GM10248 (cell line): ENCODE results near the gene YWHAB.

Experiments used
- CTCF ChIA-PET: fragments of 300-600 bp; sonication (Branson Sonifier 250); formaldehyde crosslinking; extraction: SDS; loops from one replicate; lab custom pipeline; 2021; ENCODE audit warnings: antibody characterized with exemption; lab: Yijun Ruan, JAX
- POLR2A ChIA-PET: fragments of 350-650 bp; sonication (Branson Sonifier 250); formaldehyde crosslinking; extraction: SDS; loops from one replicate; lab custom pipeline; 2020; ENCODE audit warnings: antibody characterized with exemption; lab: Yijun Ruan, JAX
- DNase-seq: peaks from one replicate; pipeline ENCODE4 v3.0.0; 2012; ENCODE audit errors: extremely low spot score
- TF ChIP-seq, protein P1 (sequence below): IDR thresholded peaks from 2 replicates; pipeline ENCODE4 v1.5.1; 2012; ENCODE audit warnings: mild to moderate bottlenecking, low read depth; ENCODE audit errors: extremely low read depth, missing control alignments, control extremely low read depth

YWHAB gene

GRCh38 chr20:44952731-44953130 lies 67.2 kb downstream of the YWHAB start:
- TF ChIP-seq, protein P1, sequence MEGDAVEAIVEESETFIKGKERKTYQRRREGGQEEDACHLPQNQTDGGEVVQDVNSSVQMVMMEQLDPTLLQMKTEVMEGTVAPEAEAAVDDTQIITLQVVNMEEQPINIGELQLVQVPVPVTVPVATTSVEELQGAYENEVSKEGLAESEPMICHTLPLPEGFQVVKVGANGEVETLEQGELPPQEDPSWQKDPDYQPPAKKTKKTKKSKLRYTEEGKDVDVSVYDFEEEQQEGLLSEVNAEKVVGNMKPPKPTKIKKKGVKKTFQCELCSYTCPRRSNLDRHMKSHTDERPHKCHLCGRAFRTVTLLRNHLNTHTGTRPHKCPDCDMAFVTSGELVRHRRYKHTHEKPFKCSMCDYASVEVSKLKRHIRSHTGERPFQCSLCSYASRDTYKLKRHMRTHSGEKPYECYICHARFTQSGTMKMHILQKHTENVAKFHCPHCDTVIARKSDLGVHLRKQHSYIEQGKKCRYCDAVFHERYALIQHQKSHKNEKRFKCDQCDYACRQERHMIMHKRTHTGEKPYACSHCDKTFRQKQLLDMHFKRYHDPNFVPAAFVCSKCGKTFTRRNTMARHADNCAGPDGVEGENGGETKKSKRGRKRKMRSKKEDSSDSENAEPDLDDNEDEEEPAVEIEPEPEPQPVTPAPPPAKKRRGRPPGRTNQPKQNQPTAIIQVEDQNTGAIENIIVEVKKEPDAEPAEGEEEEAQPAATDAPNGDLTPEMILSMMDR: no peak
- ChIA-PET POLR2A (no interaction called here), CTCF (interaction anchor here (0.6 to 2.7 kb wide), 7 partner anchors 10 to 91 kb away, joined by 3 to 12 read pairs (median 3); no protein-coding TSS in a partner anchor)
- DNase-seq: no peak

- ChIA-PET CTCF (interaction anchor here (0.9 to 1.3 kb wide), 3 partner anchors 15 to 90 kb away, joined by 3 read pairs; no protein-coding TSS in a partner anchor), POLR2A (no interaction called here)
- TF ChIP-seq, protein P1: no peak
- DNase-seq: no peak
Observed at GRCh38 chr20:44954211-44954610, 68.7 kb downstream of the YWHAB start.

GRCh38 chr20:44955270-44955669 lies 69.8 kb downstream of the YWHAB start:
- TF ChIP-seq, protein P1: no peak
- no peak for DNase-seq
- ChIA-PET CTCF (no interaction called here), POLR2A (no interaction called here)

- CTCF ChIA-PET: interaction anchor here (1.0 to 1.5 kb wide), 3 partner anchors 9 to 140 kb away, joined by 3 read pairs; no protein-coding TSS in a partner anchor
- no peak for DNase-seq
- POLR2A ChIA-PET: no interaction called here
- TF ChIP-seq, protein P1: no peak
Observed at GRCh38 chr20:44956410-44956809, 70.9 kb downstream of the YWHAB start.
